ENCODE results near the gene RREB1. TPM values are rescaled to one million over a fixed set of nuclear protein-coding genes. Genes with fewer than 3 reads are reported as not detected.

Gene RREB1
- total RNA-seq, 3 donors from 2014 or later, result 64.9 to 85.9 (median 74.7) TPM

- no peaks in the 10 kb centered on the region for H3K36me3 ChIP-seq (ENCODE audit: low read depth)
- no peak for TF ChIP-seq CTCF (IDR thresholded peaks at IDR 0.05)
- DNase-seq (no peak), ATAC-seq (no peak)
- H3K4me1 ChIP-seq (ENCODE audit: low read depth), result peaks cover 34% of the 10 kb centered on the region
- no peak overlapping the region for H3K4me3 ChIP-seq
- no peaks in the 10 kb centered on the region for H3K9me3 ChIP-seq
- intact Hi-C loops (cut with DNase I, micrococcal nuclease), result no loop called here
These were observed 11.6 kb downstream of the RREB1 start for GRCh38 chr6:7119272-7119801.

GRCh38 chr6:7121700-7122241 lies 14.0 kb downstream of the RREB1 start:
- DNase-seq (no peak), ATAC-seq (no peak)
- Histone ChIP-seq H3K36me3 (ENCODE audit: low read depth) (no peaks in the 10 kb centered on the region), H3K4me1 (ENCODE audit: low read depth) (peaks cover 11% of the 10 kb centered on the region), H3K9me3 (no peaks in the 10 kb centered on the region), H3K4me3 (no peak overlapping the region)
- TF ChIP-seq CTCF (IDR thresholded peaks at IDR 0.05), result no peak
- intact Hi-C loops (cut with DNase I, micrococcal nuclease), result no loop called here

GRCh38 chr6:7122684-7123083 lies 14.9 kb downstream of the RREB1 start:
- Histone ChIP-seq H3K9me3 (no peaks in the 10 kb centered on the region), H3K4me3 (no peak overlapping the region), H3K36me3 (ENCODE audit: low read depth) (no peaks in the 10 kb centered on the region), H3K4me1 (ENCODE audit: low read depth) (peaks cover 19% of the 10 kb centered on the region)
- intact Hi-C loops (cut with DNase I, micrococcal nuclease), result no loop called here
- ATAC-seq (no peak), DNase-seq (no peak)
- no peak for TF ChIP-seq CTCF (IDR thresholded peaks at IDR 0.05)

GRCh38 chr6:7124114-7124513 lies 16.4 kb downstream of the RREB1 start:
- TF ChIP-seq CTCF (IDR thresholded peaks at IDR 0.05), result no peak
- Histone ChIP-seq H3K4me1 (ENCODE audit: low read depth) (peaks cover 26% of the 10 kb centered on the region), H3K4me3 (no peak overlapping the region), H3K9me3 (no peaks in the 10 kb centered on the region), H3K36me3 (ENCODE audit: low read depth) (no peaks in the 10 kb centered on the region)
- intact Hi-C loops (cut with DNase I, micrococcal nuclease), result no loop called here
- ATAC-seq (no peak), DNase-seq (no peak)

- Histone ChIP-seq H3K9me3 (no peaks in the 10 kb centered on the region), H3K36me3 (ENCODE audit: low read depth) (no peaks in the 10 kb centered on the region), H3K4me3 (no peak overlapping the region), H3K4me1 (ENCODE audit: low read depth) (peaks cover 27% of the 10 kb centered on the region)
- intact Hi-C loops (cut with DNase I, micrococcal nuclease), result no loop called here
- TF ChIP-seq CTCF (IDR thresholded peaks at IDR 0.05), result no peak
- DNase-seq (no peak), ATAC-seq (peak; percentile 11)
These were observed 16.9 kb downstream of the RREB1 start for GRCh38 chr6:7124636-7125035.

- DNase-seq (no peak), ATAC-seq (no peak)
- intact Hi-C loops (cut with DNase I, micrococcal nuclease), result no loop called here
- no peak for TF ChIP-seq CTCF (IDR thresholded peaks at IDR 0.05)
- Histone ChIP-seq H3K4me3 (no peak overlapping the region), H3K9me3 (no peaks in the 10 kb centered on the region), H3K4me1 (ENCODE audit: low read depth) (peaks cover 26% of the 10 kb centered on the region), H3K36me3 (ENCODE audit: low read depth) (no peaks in the 10 kb centered on the region)
These were observed 17.5 kb downstream of the RREB1 start for GRCh38 chr6:7125290-7125689.

Data from mucosa of descending colon (tissue), 3 donors.